Loucy (cell line): Measurements from ENCODE around the gene RBM39.

Experiments used
- H2AFZ ChIP-seq: fragments of 200-600 bp; sonication (generic); 2 replicates; pipeline ENCODE4 v1.6.0; 2016; ENCODE audit warnings: antibody characterized with exemption, mild to moderate bottlenecking, low read length, moderate library complexity
- H3F3A ChIP-seq: fragments of 200-600 bp; 2 replicates; pipeline ENCODE4 v1.6.0; 2016; ENCODE audit warnings: antibody characterized with exemption, low read depth, mild to moderate bottlenecking
- H3K27me3 ChIP-seq: fragments of 200-600 bp; sonication (generic); 2 replicates; pipeline ENCODE4 v1.6.1; 2014; ENCODE audit warnings: low read length, mild to moderate bottlenecking; ENCODE audit not compliant: insufficient read depth, poor library complexity, severe bottlenecking
- H3K36me3 ChIP-seq: fragments of 200-600 bp; sonication (generic); 2 replicates; pipeline ENCODE4 v1.6.1; 2016; ENCODE audit warnings: low read length; ENCODE audit not compliant: insufficient read depth
- H3K4me1 ChIP-seq: fragments of 200-600 bp; sonication (generic); 2 replicates; pipeline ENCODE4 v1.5.1; 2014; ENCODE audit warnings: low read length, mild to moderate bottlenecking; ENCODE audit not compliant: insufficient read depth, poor library complexity, severe bottlenecking
- H3K4me2 ChIP-seq: fragments of 200-600 bp; sonication (generic); 2 replicates; pipeline ENCODE4 v1.6.0; 2014; ENCODE audit warnings: antibody characterized with exemption, low read length, low read depth, mild to moderate bottlenecking; ENCODE audit not compliant: poor library complexity, severe bottlenecking
- H3K4me3 ChIP-seq: fragments of 200-600 bp; sonication (generic); 2 replicates; pipeline ENCODE4 v1.5.1; 2014; ENCODE audit warnings: low read length, mild to moderate bottlenecking, mixed read lengths; ENCODE audit not compliant: poor library complexity, severe bottlenecking
- H3K79me2 ChIP-seq: fragments of 200-600 bp; sonication (generic); 2 replicates; pipeline ENCODE4 v1.6.1; 2014; ENCODE audit warnings: low read length; ENCODE audit not compliant: insufficient read depth
- H3K9ac ChIP-seq: fragments of 200-600 bp; sonication (generic); 2 replicates; pipeline ENCODE4 v1.6.0; 2014; ENCODE audit warnings: mild to moderate bottlenecking, low read depth, low read length, moderate library complexity; ENCODE audit not compliant: poor library complexity, severe bottlenecking
- H3K9me2 ChIP-seq: fragments of 200-600 bp; sonication (generic); replicated peaks from 2 replicates; pipeline ENCODE4 v1.6.1; 2016; ENCODE audit warnings: low read depth, low read length, mixed read lengths
- H3K9me3 ChIP-seq: fragments of 200-600 bp; sonication (generic); 2 replicates; pipeline ENCODE4 v1.6.1; 2014; ENCODE audit warnings: mild to moderate bottlenecking, antibody characterized with exemption, low read length, low read depth; ENCODE audit not compliant: insufficient read depth
- H4K20me1 ChIP-seq: fragments of 200-600 bp; sonication (generic); 2 replicates; pipeline ENCODE4 v1.6.0; 2014; ENCODE audit warnings: antibody characterized with exemption, low read length, mild to moderate bottlenecking; ENCODE audit not compliant: insufficient read depth, poor library complexity, severe bottlenecking
- EZH2phosphoT487 ChIP-seq: fragments of 200-600 bp; IDR thresholded peaks from 2 replicates; pipeline ENCODE4 v1.6.1; 2018; ENCODE audit warnings: antibody characterized with exemption, mild to moderate bottlenecking, moderate library complexity, borderline replicate concordance
- TF ChIP-seq, protein P1 (sequence below): fragments of 200-600 bp; sonication (generic); conservative IDR thresholded peaks from 2 replicates; pipeline ENCODE4 v1.5.1; 2014; ENCODE audit warnings: mild to moderate bottlenecking, antibody characterized with exemption, low read length

The RBM39 gene

GRCh38 chr20:35721219-35721618, 20.8 kb downstream of the RBM39 start:
- H3K4me2 ChIP-seq = no peak overlapping the region

GRCh38 chr20:35720165-35721123, 21.6 kb downstream of the RBM39 start:
- Histone ChIP-seq H3K4me3 (no peak overlapping the region), H3K79me2 (peaks cover 95% of the 10 kb centered on the region), H3K9me3 (no peaks in the 10 kb centered on the region), H3K9me2 (no peaks in the 10 kb centered on the region), H3K36me3 (peaks cover 98% of the 10 kb centered on the region), H3F3A (peaks cover 11% of the 10 kb centered on the region; the same call in 1 of the 2 replicates), H2AFZ (no peak overlapping the region), H3K4me2 (no peak overlapping the region), H3K9ac (no peak overlapping the region), H3K4me1 (no peaks in the 10 kb centered on the region), H3K27me3 (no peaks in the 10 kb centered on the region), H4K20me1 (peaks cover 93% of the 10 kb centered on the region)
- TF ChIP-seq, protein P1, sequence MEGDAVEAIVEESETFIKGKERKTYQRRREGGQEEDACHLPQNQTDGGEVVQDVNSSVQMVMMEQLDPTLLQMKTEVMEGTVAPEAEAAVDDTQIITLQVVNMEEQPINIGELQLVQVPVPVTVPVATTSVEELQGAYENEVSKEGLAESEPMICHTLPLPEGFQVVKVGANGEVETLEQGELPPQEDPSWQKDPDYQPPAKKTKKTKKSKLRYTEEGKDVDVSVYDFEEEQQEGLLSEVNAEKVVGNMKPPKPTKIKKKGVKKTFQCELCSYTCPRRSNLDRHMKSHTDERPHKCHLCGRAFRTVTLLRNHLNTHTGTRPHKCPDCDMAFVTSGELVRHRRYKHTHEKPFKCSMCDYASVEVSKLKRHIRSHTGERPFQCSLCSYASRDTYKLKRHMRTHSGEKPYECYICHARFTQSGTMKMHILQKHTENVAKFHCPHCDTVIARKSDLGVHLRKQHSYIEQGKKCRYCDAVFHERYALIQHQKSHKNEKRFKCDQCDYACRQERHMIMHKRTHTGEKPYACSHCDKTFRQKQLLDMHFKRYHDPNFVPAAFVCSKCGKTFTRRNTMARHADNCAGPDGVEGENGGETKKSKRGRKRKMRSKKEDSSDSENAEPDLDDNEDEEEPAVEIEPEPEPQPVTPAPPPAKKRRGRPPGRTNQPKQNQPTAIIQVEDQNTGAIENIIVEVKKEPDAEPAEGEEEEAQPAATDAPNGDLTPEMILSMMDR = no peak
- TF ChIP-seq EZH2phosphoT487 = no peak

More at GRCh38 chr20:35721219-35721618, 20.8 kb downstream of the RBM39 start:
- Histone ChIP-seq H3K4me1 (no peaks in the 10 kb centered on the region), H2AFZ (no peak overlapping the region), H3K9me3 (no peaks in the 10 kb centered on the region), H3K9me2 (no peaks in the 10 kb centered on the region), H3K36me3 (peaks cover 98% of the 10 kb centered on the region), H3K9ac (no peak overlapping the region), H3K27me3 (no peaks in the 10 kb centered on the region), H3K79me2 (peaks cover 97% of the 10 kb centered on the region), H3F3A (peaks cover 11% of the 10 kb centered on the region; the same call in 1 of the 2 replicates), H3K4me3 (no peak overlapping the region), H4K20me1 (peaks cover 93% of the 10 kb centered on the region)
- no peak for TF ChIP-seq EZH2phosphoT487
- TF ChIP-seq, protein P1 = no peak

GRCh38 chr20:35719717-35720116, 22.3 kb downstream of the RBM39 start:
- Histone ChIP-seq H3K79me2 (peaks cover 95% of the 10 kb centered on the region), H3K4me1 (no peaks in the 10 kb centered on the region), H3K9me3 (no peaks in the 10 kb centered on the region), H3K4me2 (no peak overlapping the region), H3K9ac (no peak overlapping the region), H2AFZ (no peak overlapping the region), H3F3A (peaks cover 11% of the 10 kb centered on the region; the same call in 1 of the 2 replicates), H3K4me3 (no peak overlapping the region), H3K27me3 (no peaks in the 10 kb centered on the region), H3K9me2 (no peaks in the 10 kb centered on the region), H4K20me1 (peaks cover 93% of the 10 kb centered on the region), H3K36me3 (peaks cover 98% of the 10 kb centered on the region)
- TF ChIP-seq, protein P1 = no peak
- no peak for TF ChIP-seq EZH2phosphoT487
